Measurements from ENCODE around the gene BCL2.

Gene BCL2

GRCh38 chr18:63137999-63138435, 181.6 kb downstream of the BCL2 start:
- peaks cover 62 to 86% of the 10 kb centered on the region in 2 donors for H3K4me1 Mint-ChIP-seq
- peaks cover 2 to 11% of the 10 kb centered on the region in 2 donors for H3K9me3 Mint-ChIP-seq
- H3K27ac Mint-ChIP-seq: peak overlapping the region; percentile 91
- H3K27me3 Mint-ChIP-seq: no peaks in the 10 kb centered on the region
- no peak for DNase-seq
- peak overlapping the region; percentile 65 to 66 for H3K4me3 Mint-ChIP-seq
- peaks cover 44 to 64% of the 10 kb centered on the region in 2 donors for H3K36me3 Mint-ChIP-seq
- ATAC-seq (replicated peaks): peak; percentile 56 to 66

- Mint-ChIP-seq H3K27me3 (no peaks in the 10 kb centered on the region), H3K9me3 (no peaks in the 10 kb centered on the region), H3K4me1 (peaks cover 48 to 76% of the 10 kb centered on the region in 2 donors), H3K27ac (peak overlapping the region; percentile 67), H3K4me3 (no peak overlapping the region), H3K36me3 (peaks cover 19 to 42% of the 10 kb centered on the region in 2 donors)
- DNase-seq (no peak), ATAC-seq (replicated peaks) (no peak)
Measured at GRCh38 chr18:63135101-63135500, 184.5 kb downstream of the BCL2 start.

GRCh38 chr18:63132819-63133200, 186.8 kb downstream of the BCL2 start:
- Mint-ChIP-seq H3K4me1 (peaks cover 34 to 61% of the 10 kb centered on the region in 2 donors), H3K27ac (no peak overlapping the region), H3K36me3 (peaks cover 19 to 38% of the 10 kb centered on the region in 2 donors), H3K9me3 (no peaks in the 10 kb centered on the region), H3K4me3 (no peak overlapping the region), H3K27me3 (no peaks in the 10 kb centered on the region)
- ATAC-seq (replicated peaks) (no peak), DNase-seq (no peak)

- peaks cover 22 to 40% of the 10 kb centered on the region in 2 donors for H3K36me3 Mint-ChIP-seq
Measured at GRCh38 chr18:63131959-63132818, 187.4 kb downstream of the BCL2 start.

GRCh38 chr18:63131106-63131958, 188.2 kb downstream of the BCL2 start:
- Mint-ChIP-seq H3K4me1 (peaks cover 28 to 56% of the 10 kb centered on the region in 2 donors), H3K27ac (peak overlapping the region; percentile 62), H3K27me3 (no peaks in the 10 kb centered on the region), H3K9me3 (no peaks in the 10 kb centered on the region), H3K36me3 (peaks cover 29 to 40% of the 10 kb centered on the region in 2 donors), H3K4me3 (no peak overlapping the region)
- no peak for DNase-seq
- peak; percentile 62 to 70 for ATAC-seq (replicated peaks)

More at GRCh38 chr18:63131959-63132818, 187.4 kb downstream of the BCL2 start:
- no peaks in the 10 kb centered on the region for H3K9me3 Mint-ChIP-seq
- no peaks in the 10 kb centered on the region for H3K27me3 Mint-ChIP-seq
- DNase-seq (no peak), ATAC-seq (replicated peaks) (peak in 1 of 2 donors; percentile 30)
- H3K4me1 Mint-ChIP-seq: peaks cover 32 to 60% of the 10 kb centered on the region in 2 donors
- peak overlapping the region; percentile 62 for H3K27ac Mint-ChIP-seq
- no peak overlapping the region for H3K4me3 Mint-ChIP-seq

- Mint-ChIP-seq H3K4me3 (no peak overlapping the region), H3K9me3 (no peaks in the 10 kb centered on the region), H3K4me1 (peaks cover 17 to 49% of the 10 kb centered on the region in 2 donors), H3K27me3 (no peaks in the 10 kb centered on the region), H3K27ac (no peak overlapping the region), H3K36me3 (peaks cover 24 to 28% of the 10 kb centered on the region in 2 donors)
- ATAC-seq (replicated peaks) (no peak), DNase-seq (no peak)
Measured at GRCh38 chr18:63130176-63130575, 189.4 kb downstream of the BCL2 start.

GRCh38 chr18:63128237-63128974, 191.2 kb downstream of the BCL2 start:
- H3K4me3 Mint-ChIP-seq: no peak overlapping the region
- peak overlapping the region; percentile 82 for H3K27ac Mint-ChIP-seq
- H3K9me3 Mint-ChIP-seq: no peaks in the 10 kb centered on the region
- H3K36me3 Mint-ChIP-seq: peaks cover 23 to 25% of the 10 kb centered on the region in 2 donors
- H3K27me3 Mint-ChIP-seq: no peaks in the 10 kb centered on the region
- DNase-seq (no peak), ATAC-seq (replicated peaks) (no peak)
- H3K4me1 Mint-ChIP-seq: peaks cover 16 to 41% of the 10 kb centered on the region in 2 donors

GRCh38 chr18:63126134-63127069, 193.2 kb downstream of the BCL2 start:
- no peak for ATAC-seq (replicated peaks)
- H3K4me3 Mint-ChIP-seq: no peak overlapping the region
- no peaks in the 10 kb centered on the region for H3K27me3 Mint-ChIP-seq
- DNase-seq: no peak
- no peaks in the 10 kb centered on the region for H3K9me3 Mint-ChIP-seq
- peaks cover 24 to 34% of the 10 kb centered on the region in 2 donors for H3K36me3 Mint-ChIP-seq
- H3K27ac Mint-ChIP-seq: no peak overlapping the region
- H3K4me1 Mint-ChIP-seq: peaks cover 6 to 26% of the 10 kb centered on the region in 2 donors

GRCh38 chr18:63120620-63121019, 198.9 kb downstream of the BCL2 start:
- Mint-ChIP-seq H3K27ac (no peak overlapping the region), H3K36me3 (peaks cover 5 to 13% of the 10 kb centered on the region in 2 donors), H3K4me3 (no peak overlapping the region), H3K9me3 (no peaks in the 10 kb centered on the region), H3K4me1 (peaks cover 5 to 12% of the 10 kb centered on the region in 2 donors), H3K27me3 (no peaks in the 10 kb centered on the region)
- DNase-seq (no peak), ATAC-seq (replicated peaks) (no peak)

GRCh38 chr18:63119647-63120046, 199.9 kb downstream of the BCL2 start:
- Mint-ChIP-seq H3K9me3 (no peaks in the 10 kb centered on the region), H3K36me3 (peaks cover 3 to 13% of the 10 kb centered on the region in 2 donors), H3K4me1 (peaks cover 7 to 12% of the 10 kb centered on the region in 2 donors), H3K27me3 (no peaks in the 10 kb centered on the region), H3K27ac (peak overlapping the region; percentile 48), H3K4me3 (no peak overlapping the region)
- DNase-seq (no peak), ATAC-seq (replicated peaks) (peak; percentile 50 to 56)

- no peaks in the 10 kb centered on the region for H3K9me3 Mint-ChIP-seq
- ATAC-seq (replicated peaks) (no peak), DNase-seq (no peak)
- peaks cover 26 to 42% of the 10 kb centered on the region in 2 donors for H3K4me1 Mint-ChIP-seq
- no peaks in the 10 kb centered on the region for H3K27me3 Mint-ChIP-seq
- H3K27ac Mint-ChIP-seq: no peak overlapping the region
- H3K4me3 Mint-ChIP-seq: no peak overlapping the region
- H3K36me3 Mint-ChIP-seq: peaks cover 3 to 9% of the 10 kb centered on the region in 2 donors
Measured at GRCh38 chr18:63113899-63114565, 205.5 kb downstream of the BCL2 start.

- Mint-ChIP-seq H3K9me3 (no peaks in the 10 kb centered on the region), H3K27me3 (no peaks in the 10 kb centered on the region), H3K36me3 (peaks cover 3 to 9% of the 10 kb centered on the region in 2 donors)
Measured at GRCh38 chr18:63112706-63113105, 206.9 kb downstream of the BCL2 start.

More at GRCh38 chr18:63112706-63113105, 206.9 kb downstream of the BCL2 start:
- Mint-ChIP-seq H3K4me3 (no peak overlapping the region), H3K4me1 (peaks cover 25 to 46% of the 10 kb centered on the region in 2 donors), H3K27ac (no peak overlapping the region)
- DNase-seq (no peak), ATAC-seq (replicated peaks) (no peak)

Measured in stimulated activated naive B cell treated with anti-CD40 and anti-IgM and Interleukin-4, amounts not matched to agents 10 μg/mL and 1 μg/mL and 100 μg/mL, for 72 hours (primary cell).